ENCODE data around the gene ATP6V0E1.

ATP6V0E1 gene

GRCh38 chr5:172954751-172955159, 28.8 kb upstream of the ATP6V0E1 start:
- DNase-seq (ENCODE audit: insufficient read length, low spot score) = no peak
- FAIRE-seq = no peak

GRCh38 chr5:172956228-172956627, 27.3 kb upstream of the ATP6V0E1 start:
- no peak for DNase-seq (ENCODE audit: insufficient read length, low spot score)
- FAIRE-seq = no peak

- no peak for DNase-seq (ENCODE audit: insufficient read length, low spot score)
- no peak for FAIRE-seq
Observed at GRCh38 chr5:172956936-172957335, 26.6 kb upstream of the ATP6V0E1 start.

GRCh38 chr5:172957458-172957857, 26.1 kb upstream of the ATP6V0E1 start:
- DNase-seq (ENCODE audit: insufficient read length, low spot score) (no peak), FAIRE-seq (no peak)

- FAIRE-seq (peak; percentile 65), DNase-seq (ENCODE audit: insufficient read length, low spot score) (peak; percentile 77)
Observed at GRCh38 chr5:172958331-172959046, 25.1 kb upstream of the ATP6V0E1 start.

GRCh38 chr5:172959824-172960799, 23.5 kb upstream of the ATP6V0E1 start:
- FAIRE-seq = no peak
- DNase-seq (ENCODE audit: insufficient read length, low spot score) = no peak

GRCh38 chr5:172969921-172970320, 13.7 kb upstream of the ATP6V0E1 start:
- no peak for FAIRE-seq
- DNase-seq (ENCODE audit: insufficient read length, low spot score) = no peak

GRCh38 chr5:172971482-172971881, 12.1 kb upstream of the ATP6V0E1 start:
- FAIRE-seq (no peak), DNase-seq (ENCODE audit: insufficient read length, low spot score) (no peak)

GRCh38 chr5:172972552-172972951, 11.0 kb upstream of the ATP6V0E1 start:
- FAIRE-seq (no peak), DNase-seq (ENCODE audit: insufficient read length, low spot score) (no peak)

GRCh38 chr5:172973127-172973916, 10.2 kb upstream of the ATP6V0E1 start:
- DNase-seq (ENCODE audit: insufficient read length, low spot score) = no peak
- no peak for FAIRE-seq

GRCh38 chr5:172973931-172974330, 9.6 kb upstream of the ATP6V0E1 start:
- FAIRE-seq = no peak
- no peak for DNase-seq (ENCODE audit: insufficient read length, low spot score)

GRCh38 chr5:172975289-172975688, 8.3 kb upstream of the ATP6V0E1 start:
- FAIRE-seq = no peak
- DNase-seq (ENCODE audit: insufficient read length, low spot score) = no peak

- no peak for DNase-seq (ENCODE audit: insufficient read length, low spot score)
- FAIRE-seq = no peak
Observed at GRCh38 chr5:172979778-172980177, 3.8 kb upstream of the ATP6V0E1 start.

- DNase-seq (ENCODE audit: insufficient read length, low spot score) (no peak), FAIRE-seq (no peak)
Observed at GRCh38 chr5:172981931-172982330, 1.6 kb upstream of the ATP6V0E1 start.

- peak; percentile 53 for DNase-seq (ENCODE audit: insufficient read length, low spot score)
- peak; percentile 89 for FAIRE-seq
Observed at GRCh38 chr5:172984244-172984953, 828 bp downstream of the ATP6V0E1 start.

GRCh38 chr5:172985596-172985995, 2.0 kb downstream of the ATP6V0E1 start:
- DNase-seq (ENCODE audit: insufficient read length, low spot score) = no peak
- no peak for FAIRE-seq

GRCh38 chr5:172988276-172988675, 4.7 kb downstream of the ATP6V0E1 start:
- no peak for DNase-seq (ENCODE audit: insufficient read length, low spot score)
- FAIRE-seq = no peak

- DNase-seq (ENCODE audit: insufficient read length, low spot score) (no peak), FAIRE-seq (no peak)
Observed at GRCh38 chr5:172990776-172991175, 7.2 kb downstream of the ATP6V0E1 start.

- DNase-seq (ENCODE audit: insufficient read length, low spot score) = no peak
- FAIRE-seq = no peak
Observed at GRCh38 chr5:172994405-172994804, 10.8 kb downstream of the ATP6V0E1 start.

GRCh38 chr5:172999372-172999973, 15.9 kb downstream of the ATP6V0E1 start:
- FAIRE-seq (no peak), DNase-seq (ENCODE audit: insufficient read length, low spot score) (no peak)

Data from GM19239 (cell line).